IMR-90 (cell line): ENCODE results near the gene WBP1L.

Experiments
- BHLHE40 ChIP-seq: fragments of 150-350 bp; IDR thresholded peaks from 2 replicates; pipeline ENCODE4 v1.6.1; 2016; ENCODE audit warnings: mild to moderate bottlenecking, low read depth, low read length
- CEBPB ChIP-seq: IDR thresholded peaks from 2 replicates; pipeline ENCODE4 v1.6.1; 2012; ENCODE audit warnings: low read depth, low read length, improper control_type of control experiment
- MXI1 ChIP-seq: IDR thresholded peaks from 2 replicates; pipeline ENCODE4 v1.6.1; 2012; ENCODE audit warnings: low read depth, mild to moderate bottlenecking, low read length, moderate library complexity, borderline replicate concordance
- RAD21 ChIP-seq: IDR thresholded peaks from 2 replicates; pipeline ENCODE4 v1.6.1; 2012; ENCODE audit warnings: low read length, improper control_type of control experiment

GRCh38 chr10:102799691-102800471 is 56.1 kb downstream of the WBP1L start:
- TF ChIP-seq CEBPB (no peak), RAD21 (no peak), MXI1 (no peak), BHLHE40 (no peak)
